ENCODE data around the gene ANOS1. TPM values are rescaled to one million over a fixed set of nuclear protein-coding genes. Genes with fewer than 3 reads are reported as not detected.
"Not testable (repeated sequence)": the region's sequence is repeated elsewhere in the genome, so short reads cannot be mapped to it uniquely, and the experiment has no call there.

The ANOS1 gene, protein sequence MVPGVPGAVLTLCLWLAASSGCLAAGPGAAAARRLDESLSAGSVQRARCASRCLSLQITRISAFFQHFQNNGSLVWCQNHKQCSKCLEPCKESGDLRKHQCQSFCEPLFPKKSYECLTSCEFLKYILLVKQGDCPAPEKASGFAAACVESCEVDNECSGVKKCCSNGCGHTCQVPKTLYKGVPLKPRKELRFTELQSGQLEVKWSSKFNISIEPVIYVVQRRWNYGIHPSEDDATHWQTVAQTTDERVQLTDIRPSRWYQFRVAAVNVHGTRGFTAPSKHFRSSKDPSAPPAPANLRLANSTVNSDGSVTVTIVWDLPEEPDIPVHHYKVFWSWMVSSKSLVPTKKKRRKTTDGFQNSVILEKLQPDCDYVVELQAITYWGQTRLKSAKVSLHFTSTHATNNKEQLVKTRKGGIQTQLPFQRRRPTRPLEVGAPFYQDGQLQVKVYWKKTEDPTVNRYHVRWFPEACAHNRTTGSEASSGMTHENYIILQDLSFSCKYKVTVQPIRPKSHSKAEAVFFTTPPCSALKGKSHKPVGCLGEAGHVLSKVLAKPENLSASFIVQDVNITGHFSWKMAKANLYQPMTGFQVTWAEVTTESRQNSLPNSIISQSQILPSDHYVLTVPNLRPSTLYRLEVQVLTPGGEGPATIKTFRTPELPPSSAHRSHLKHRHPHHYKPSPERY
- total RNA-seq, result 1.4 TPM

GRCh38 chrX:8731559-8732395, at the start of gene ANOS1:
ANOS1 (minus strand) TSS chrX:8732137; CDS start chrX:8732036, 101 bp downstream.
- peak; percentile 43 for ATAC-seq

DNA sequence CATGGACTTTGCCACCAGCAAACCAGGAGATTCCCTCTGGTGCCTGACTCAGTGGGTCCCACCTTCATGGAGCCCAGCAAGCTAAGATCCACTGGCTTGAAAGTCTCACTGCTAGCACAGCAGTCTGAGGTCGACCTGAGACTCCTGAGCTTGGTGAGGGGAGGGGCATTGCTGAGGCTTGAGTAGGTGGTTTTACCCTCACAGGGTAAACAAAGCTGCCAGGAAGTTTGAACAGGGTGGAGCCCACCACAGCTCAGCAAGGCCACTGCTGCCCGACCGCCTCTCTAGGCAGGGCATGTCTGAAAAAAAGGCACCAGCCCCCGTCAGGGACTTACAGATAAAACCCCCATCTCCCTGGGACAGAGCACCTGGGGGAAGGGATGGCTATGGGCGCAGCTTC, 41.2 kb upstream of the ANOS1 start:
- no peak for ATAC-seq

- no peak for ATAC-seq
Observed at GRCh38 chrX:8760021-8760420, 28.1 kb upstream of the ANOS1 start.

DNA sequence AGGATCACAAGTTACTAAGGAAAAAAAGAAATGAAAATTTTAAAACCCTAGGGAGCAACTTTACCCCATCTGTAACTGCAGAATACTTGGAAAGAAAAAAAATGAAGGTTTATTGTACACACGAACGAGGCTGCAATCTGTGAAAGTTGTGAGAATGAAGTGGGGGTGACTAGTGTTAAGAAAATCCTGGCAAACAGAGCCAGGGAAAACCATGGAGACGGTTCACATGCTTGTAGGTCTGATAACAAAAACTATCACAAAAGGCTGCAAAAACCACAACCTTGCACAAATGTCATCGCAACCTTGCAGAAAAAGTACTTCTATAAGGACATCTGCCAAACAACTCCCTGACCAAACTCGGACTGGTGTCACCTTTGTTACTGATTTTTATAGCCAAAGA, 26.8 kb upstream of the ANOS1 start:
- not testable (repeated sequence) for ATAC-seq

- ATAC-seq, result not testable (repeated sequence)
Observed at GRCh38 chrX:8757609-8758389, 25.9 kb upstream of the ANOS1 start.

DNA sequence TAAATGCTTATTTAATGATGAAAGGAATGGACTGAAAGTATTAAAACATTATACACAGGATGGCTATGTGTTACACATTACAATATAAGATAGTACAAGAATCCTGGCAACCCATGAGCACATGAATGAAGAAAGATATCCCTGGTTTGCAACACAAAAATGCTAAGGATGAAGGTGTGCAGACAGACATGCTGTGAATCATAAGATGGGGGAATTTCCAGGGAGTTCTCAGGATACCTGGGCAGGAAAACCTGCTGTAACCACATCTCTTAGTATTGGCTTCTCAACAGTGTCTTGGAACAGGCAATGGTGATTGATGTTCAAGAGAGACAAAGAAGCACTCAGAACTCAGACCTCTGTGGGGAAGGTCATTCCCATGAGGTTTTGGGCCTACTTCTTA, 23.9 kb upstream of the ANOS1 start:
- no peak for ATAC-seq

- no peak for ATAC-seq
Observed at GRCh38 chrX:8755116-8755515, 23.2 kb upstream of the ANOS1 start.

DNA sequence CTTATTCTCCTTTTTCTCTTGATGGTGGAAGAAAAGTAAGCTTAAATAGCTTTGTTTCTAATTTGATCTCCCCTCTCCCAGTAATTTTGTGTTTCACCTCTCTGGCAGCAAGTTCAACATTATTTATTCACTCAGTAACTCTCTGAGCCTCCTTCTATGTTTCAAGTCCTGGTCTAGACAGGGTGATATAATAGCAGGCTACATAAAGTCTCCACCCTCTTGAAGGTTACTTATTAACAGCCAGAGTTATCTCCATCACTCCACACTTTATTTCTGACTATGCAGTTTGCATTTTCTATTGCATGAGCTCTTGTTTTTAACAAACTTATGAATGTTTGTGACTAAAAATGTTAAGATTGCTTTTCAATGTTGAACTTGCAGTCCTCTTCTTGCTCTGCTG, 17.8 kb upstream of the ANOS1 start:
- no peak for ATAC-seq

GRCh38 chrX:8748855-8749254, 16.9 kb upstream of the ANOS1 start:
- no peak for ATAC-seq

DNA sequence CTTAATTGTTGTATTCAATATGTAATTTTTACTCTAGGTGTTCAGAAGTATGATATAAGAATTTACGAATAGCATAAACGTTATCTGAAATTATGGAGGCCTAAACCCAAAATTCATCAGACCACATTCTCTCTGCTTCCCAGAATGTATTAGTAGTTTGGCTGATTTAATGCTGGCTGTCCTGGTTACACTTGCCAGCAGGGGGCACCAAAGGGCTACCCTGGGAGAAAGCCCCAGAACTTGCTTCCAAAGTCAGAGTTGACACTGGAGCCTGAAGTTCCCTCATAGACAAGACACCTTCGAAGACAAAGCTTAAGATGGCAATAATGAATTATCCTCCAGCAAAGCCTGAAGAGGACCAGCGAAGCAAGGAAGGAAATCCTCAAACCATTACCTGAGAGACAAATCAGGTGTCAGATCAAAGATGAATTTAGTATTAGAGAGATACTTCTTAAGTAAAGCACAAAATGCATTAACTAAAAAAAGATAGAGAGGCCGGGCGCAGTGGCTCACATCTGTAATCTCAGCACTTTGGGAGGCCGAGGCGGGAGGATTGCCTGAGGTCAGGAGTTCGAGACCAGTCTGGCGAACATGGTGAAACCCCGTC, 11.3 kb upstream of the ANOS1 start:
- no peak for ATAC-seq

GRCh38 chrX:8741981-8742380, 10.0 kb upstream of the ANOS1 start:
- ATAC-seq, result no peak

- no peak for ATAC-seq
Observed at GRCh38 chrX:8738588-8739189, 6.8 kb upstream of the ANOS1 start.

- ATAC-seq, result no peak
Observed at GRCh38 chrX:8737883-8738282, 5.9 kb upstream of the ANOS1 start.

DNA sequence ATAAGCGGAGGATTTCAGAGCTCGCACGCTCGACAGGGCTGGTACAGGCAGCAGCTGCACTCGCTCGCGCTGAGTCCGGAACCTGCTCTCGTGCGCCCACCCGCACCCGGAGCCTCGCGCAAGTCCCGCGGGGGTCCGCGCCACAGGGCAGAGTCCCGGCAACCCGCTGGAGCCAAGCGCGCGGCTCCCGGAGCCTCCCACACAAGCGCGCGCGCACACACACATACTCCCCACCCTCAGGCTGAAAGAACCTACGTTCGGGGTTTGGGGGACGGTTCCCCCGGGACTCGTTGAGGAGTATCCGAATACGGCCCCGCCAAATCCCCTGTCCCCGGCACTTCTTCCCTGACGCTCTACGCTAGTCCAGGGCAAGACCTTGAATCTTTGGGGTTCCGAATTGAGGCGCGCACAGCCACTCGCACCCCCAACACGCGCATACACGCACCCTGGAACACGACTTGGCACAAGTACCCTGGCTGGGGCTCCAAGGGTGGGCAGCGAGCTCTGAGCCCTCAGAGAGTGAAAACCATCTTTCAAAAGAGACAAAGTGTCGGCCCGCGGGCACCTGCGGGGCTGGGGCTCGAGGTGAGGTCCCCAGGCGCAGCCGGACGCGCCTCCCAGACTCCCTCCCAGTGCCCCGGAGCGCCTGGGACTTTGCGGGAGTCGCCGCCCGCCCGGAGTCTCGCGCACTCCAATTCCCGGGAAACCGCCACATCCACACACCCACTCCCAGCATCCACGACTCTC, 952 bp downstream of the ANOS1 start:
- ATAC-seq, result no peak

DNA sequence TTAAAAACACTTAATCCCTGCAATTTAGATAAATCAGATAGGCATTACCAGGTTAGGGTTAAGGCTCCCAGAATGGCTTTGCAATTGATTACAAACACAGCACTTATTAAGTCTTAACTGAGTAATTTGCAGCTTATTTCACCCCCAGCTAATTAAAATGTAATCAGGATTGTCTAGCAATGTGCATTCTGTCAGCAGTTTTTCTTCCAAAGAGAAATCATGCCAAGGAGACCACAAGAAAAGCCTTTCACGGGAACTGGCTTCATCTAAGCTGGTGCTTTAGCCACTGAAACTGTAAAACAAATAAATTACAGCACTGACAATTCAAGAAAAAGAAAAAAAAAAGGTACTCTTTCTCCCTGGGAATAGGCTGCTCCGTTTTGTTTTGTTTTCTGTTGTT, 2.1 kb downstream of the ANOS1 start:
- ATAC-seq, result no peak

DNA sequence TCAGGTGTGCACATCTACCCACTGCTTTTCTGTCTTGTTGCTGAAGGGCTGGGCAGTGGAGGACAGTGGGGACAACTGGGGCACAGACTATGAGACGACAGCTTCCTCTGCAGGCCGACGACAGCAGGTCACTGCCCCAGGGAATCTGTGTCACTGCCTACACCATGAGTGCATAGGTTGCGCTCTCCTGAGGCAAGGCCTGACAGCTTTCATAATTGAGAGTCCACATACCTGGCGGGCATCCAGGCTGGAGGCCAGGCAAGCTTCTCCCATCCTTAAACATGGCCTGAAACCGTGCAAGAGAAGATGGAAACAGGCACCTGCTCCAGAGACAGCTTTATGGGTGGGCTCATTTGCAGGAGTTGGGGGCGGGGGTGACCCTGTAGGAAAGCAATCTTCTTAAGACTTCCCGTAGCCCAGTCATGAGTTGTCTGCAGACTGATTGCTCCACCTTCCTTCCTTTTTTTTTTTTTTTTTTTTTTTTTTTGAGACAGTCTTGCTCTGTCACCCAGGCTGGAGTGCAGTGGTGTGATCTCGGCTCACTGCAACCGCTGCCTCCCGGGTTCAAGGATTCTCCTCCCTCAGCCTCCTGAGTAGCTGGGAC, 2.9 kb downstream of the ANOS1 start:
- no peak for ATAC-seq

DNA sequence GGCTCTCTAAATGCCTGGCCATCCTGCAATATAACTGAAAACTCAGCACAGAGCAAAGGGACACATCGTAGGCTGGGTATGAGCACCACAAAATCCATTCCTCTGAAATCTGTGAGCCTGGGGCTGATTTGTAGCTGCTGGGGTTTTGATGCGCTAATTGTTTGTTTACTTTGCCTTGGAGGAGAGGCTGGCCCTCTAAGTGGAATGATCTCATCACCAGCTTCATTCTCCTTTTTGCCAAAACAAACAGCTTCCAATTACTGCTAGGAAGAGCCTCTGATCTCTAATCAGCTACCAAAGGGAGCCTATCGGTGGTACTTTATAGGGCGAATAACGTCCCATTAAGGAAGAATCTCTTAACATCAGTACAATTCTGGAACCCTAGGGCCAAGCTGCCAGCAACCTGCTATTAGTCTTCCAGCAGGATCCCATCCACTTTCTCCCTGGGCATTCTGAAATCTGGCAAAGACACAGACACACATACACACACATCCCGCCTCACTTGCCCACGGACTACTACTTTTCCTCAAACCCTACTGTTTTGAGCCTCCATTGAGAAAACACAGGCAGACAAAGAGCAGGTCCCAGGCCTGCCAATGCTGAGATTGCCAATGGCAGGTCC, 5.8 kb downstream of the ANOS1 start:
- ATAC-seq, result no peak

- ATAC-seq, result no peak
Observed at GRCh38 chrX:8724300-8724699, 7.6 kb downstream of the ANOS1 start.

DNA sequence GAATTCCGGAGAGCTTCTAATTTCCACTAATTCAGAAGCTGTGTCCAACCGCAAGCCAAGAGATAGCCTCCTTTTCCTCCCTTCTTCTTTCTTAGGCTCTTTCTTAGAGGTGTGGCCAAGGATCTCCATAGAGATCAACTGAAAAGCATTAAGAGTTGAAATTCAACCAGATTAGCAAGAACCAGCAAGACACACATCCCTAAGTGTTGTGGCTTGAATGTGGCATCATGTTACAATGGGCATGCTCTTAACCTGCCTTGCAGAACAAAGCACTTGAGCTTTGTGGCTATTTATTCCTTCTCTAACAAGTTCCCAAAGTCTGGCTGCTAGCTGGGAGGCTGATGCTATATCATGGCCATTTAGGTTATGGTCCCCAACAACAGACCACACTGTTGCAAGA, 10.4 kb downstream of the ANOS1 start:
- no peak for ATAC-seq

- no peak for ATAC-seq
Observed at GRCh38 chrX:8720136-8720535, 11.8 kb downstream of the ANOS1 start.

Data from esophagus mucosa (tissue), 1 donor.